OCI-LY3 (cell line): ENCODE data around the gene CYP24A1.

Source experiments
- H2AFZ ChIP-seq: fragments of 200-600, 300-600 bp; shearing (Covaris generic); 2 replicates; pipeline ENCODE4 v1.6.0; 2014; ENCODE audit warnings: antibody characterized with exemption, low read depth, low read length
- H3K27ac ChIP-seq: fragments of 200-600, 300-600 bp; sonication (generic); 2 replicates; pipeline ENCODE4 v1.5.1; 2014; ENCODE audit warnings: mild to moderate bottlenecking, low read length, moderate library complexity, mixed read lengths
- H3K27me3 ChIP-seq: fragments of 200-600, 300-600 bp; sonication (generic); 2 replicates; pipeline ENCODE4 v1.6.1; 2014; ENCODE audit warnings: low read depth, low read length, mixed read lengths
- H3K36me3 ChIP-seq: fragments of 200-600, 300-600 bp; sonication (generic); replicated peaks from 2 replicates; pipeline ENCODE3; 2014; ENCODE audit warnings: low read depth, low read length, mixed read lengths
- H3K4me1 ChIP-seq: fragments of 300-600, 200-600 bp; sonication (generic); 2 replicates; pipeline ENCODE4 v1.6.1; 2014; ENCODE audit warnings: low read length, mixed read lengths
- H3K4me2 ChIP-seq: fragments of 200-600, 300-600 bp; sonication (generic); 2 replicates; pipeline ENCODE4 v1.6.1; 2014; ENCODE audit warnings: low read length, mixed read lengths
- H3K4me3 ChIP-seq: fragments of 300-600, 200-600 bp; sonication (generic); 2 replicates; pipeline ENCODE4 v1.5.1; 2014; ENCODE audit warnings: antibody characterized with exemption, mild to moderate bottlenecking, low read length, moderate library complexity
- H3K79me2 ChIP-seq: fragments of 300-600, 200-600 bp; shearing (Covaris generic); 2 replicates; pipeline ENCODE4 v1.6.1; 2014; ENCODE audit warnings: mild to moderate bottlenecking, low read length, mixed read lengths
- H3K9ac ChIP-seq: fragments of 300-600, 200-600 bp; shearing (Covaris generic); 2 replicates; pipeline ENCODE4 v1.6.0; 2014; ENCODE audit warnings: mild to moderate bottlenecking, low read length, moderate library complexity
- H3K9me3 ChIP-seq: fragments of 200-600, 300-600 bp; shearing (Covaris generic); 2 replicates; pipeline ENCODE4 v1.6.1; 2014; ENCODE audit warnings: low read length, mixed read lengths; ENCODE audit not compliant: insufficient read depth
- H4K20me1 ChIP-seq: fragments of 200-600, 300-600 bp; sonication (generic); 2 replicates; pipeline ENCODE4 v1.6.1; 2016; ENCODE audit warnings: low read length, mixed read lengths; ENCODE audit not compliant: insufficient read depth
- EZH2phosphoT487 ChIP-seq: fragments of 200-600 bp; shearing (Covaris generic); IDR thresholded peaks from 2 replicates; pipeline ENCODE4 v1.6.1; 2018; ENCODE audit warnings: antibody characterized with exemption, mixed run types, low read depth
- TF ChIP-seq, protein P1 (sequence below): fragments of 200-600, 300-600 bp; sonication (generic); IDR thresholded peaks from 2 replicates; pipeline ENCODE4 v1.5.1; 2014; ENCODE audit warnings: antibody characterized with exemption, low read length, low read depth

CYP24A1 gene

DNA sequence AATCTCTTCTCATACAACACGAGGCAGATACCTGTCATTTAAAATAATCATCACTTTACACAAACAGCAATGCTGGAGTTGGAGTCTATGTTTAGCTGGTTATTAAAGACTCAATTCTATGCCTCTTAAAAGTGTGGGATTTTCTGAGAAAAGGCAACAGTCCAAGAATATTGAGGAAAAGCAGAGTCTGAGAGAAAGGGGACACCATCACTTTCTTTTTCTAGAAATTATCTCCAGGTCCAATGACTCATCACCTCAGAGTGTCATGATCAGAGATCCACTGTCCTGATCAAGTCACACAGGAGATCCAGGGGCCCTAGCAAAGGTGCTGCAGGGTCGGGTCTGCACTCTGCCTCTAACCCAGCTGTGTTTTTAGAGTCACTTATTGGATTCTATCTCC is 8.0 kb downstream of the CYP24A1 start:
- no peak overlapping the region for H3K9ac ChIP-seq
- H4K20me1 ChIP-seq = no peaks in the 10 kb centered on the region
- H3K4me2 ChIP-seq = no peak overlapping the region
- H3K79me2 ChIP-seq = no peaks in the 10 kb centered on the region
- no peak overlapping the region for H3K27ac ChIP-seq
- TF ChIP-seq, protein P1, sequence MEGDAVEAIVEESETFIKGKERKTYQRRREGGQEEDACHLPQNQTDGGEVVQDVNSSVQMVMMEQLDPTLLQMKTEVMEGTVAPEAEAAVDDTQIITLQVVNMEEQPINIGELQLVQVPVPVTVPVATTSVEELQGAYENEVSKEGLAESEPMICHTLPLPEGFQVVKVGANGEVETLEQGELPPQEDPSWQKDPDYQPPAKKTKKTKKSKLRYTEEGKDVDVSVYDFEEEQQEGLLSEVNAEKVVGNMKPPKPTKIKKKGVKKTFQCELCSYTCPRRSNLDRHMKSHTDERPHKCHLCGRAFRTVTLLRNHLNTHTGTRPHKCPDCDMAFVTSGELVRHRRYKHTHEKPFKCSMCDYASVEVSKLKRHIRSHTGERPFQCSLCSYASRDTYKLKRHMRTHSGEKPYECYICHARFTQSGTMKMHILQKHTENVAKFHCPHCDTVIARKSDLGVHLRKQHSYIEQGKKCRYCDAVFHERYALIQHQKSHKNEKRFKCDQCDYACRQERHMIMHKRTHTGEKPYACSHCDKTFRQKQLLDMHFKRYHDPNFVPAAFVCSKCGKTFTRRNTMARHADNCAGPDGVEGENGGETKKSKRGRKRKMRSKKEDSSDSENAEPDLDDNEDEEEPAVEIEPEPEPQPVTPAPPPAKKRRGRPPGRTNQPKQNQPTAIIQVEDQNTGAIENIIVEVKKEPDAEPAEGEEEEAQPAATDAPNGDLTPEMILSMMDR = no peak
- TF ChIP-seq EZH2phosphoT487 = no peak
- no peaks in the 10 kb centered on the region for H3K36me3 ChIP-seq
- peaks cover 42% of the 10 kb centered on the region for H3K27me3 ChIP-seq
- H3K4me1 ChIP-seq = no peaks in the 10 kb centered on the region
- no peak overlapping the region for H3K4me3 ChIP-seq
- no peaks in the 10 kb centered on the region for H3K9me3 ChIP-seq
- no peak overlapping the region for H2AFZ ChIP-seq

DNA sequence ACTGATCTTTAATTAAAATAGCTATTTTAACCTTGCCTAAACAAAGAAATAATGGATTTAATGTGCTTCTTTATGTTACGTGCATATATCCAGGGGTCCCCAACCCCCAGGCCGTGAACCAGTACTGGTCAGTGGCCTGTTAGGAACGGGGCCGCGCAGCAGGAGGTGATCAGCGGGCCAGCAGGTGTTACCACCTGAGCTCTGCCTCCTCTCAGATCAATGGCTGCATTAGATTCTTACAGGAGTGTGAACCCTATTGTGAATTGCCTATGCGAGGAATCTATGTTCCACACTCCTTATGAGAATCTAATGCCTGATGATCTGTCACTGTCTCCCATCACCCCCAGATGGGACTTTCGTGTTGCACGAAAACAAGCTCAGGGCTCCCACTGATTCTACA is 8.8 kb downstream of the CYP24A1 start:
- H3K36me3 ChIP-seq = no peaks in the 10 kb centered on the region
- H3K4me2 ChIP-seq = no peak overlapping the region
- H3K79me2 ChIP-seq = no peaks in the 10 kb centered on the region
- no peaks in the 10 kb centered on the region for H3K4me1 ChIP-seq
- H3K9ac ChIP-seq = no peak overlapping the region
- no peak overlapping the region for H2AFZ ChIP-seq
- TF ChIP-seq EZH2phosphoT487 = no peak
- TF ChIP-seq, protein P1 = no peak
- H3K27ac ChIP-seq = no peak overlapping the region
- H3K4me3 ChIP-seq = no peak overlapping the region
- no peaks in the 10 kb centered on the region for H3K9me3 ChIP-seq
- H3K27me3 ChIP-seq = peaks cover 34% of the 10 kb centered on the region
- no peaks in the 10 kb centered on the region for H4K20me1 ChIP-seq

DNA sequence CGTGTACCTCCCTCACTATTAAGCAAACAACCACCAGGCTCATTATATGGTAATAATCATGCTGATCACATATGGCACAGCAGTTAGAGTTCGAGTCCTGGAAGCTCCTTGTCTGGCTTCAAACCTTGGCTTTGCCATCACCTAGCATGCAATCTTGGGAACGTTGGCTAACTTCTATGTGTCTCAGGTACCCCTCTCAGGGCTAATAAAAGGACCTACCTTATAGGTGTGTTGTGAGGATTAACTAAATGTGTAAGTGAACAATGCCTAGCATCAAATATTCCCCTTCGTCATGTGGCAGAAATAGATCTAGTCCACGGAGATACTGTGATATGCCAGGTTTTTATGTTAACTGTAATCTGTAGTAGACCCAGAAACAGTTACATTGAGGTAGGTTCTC is 10.4 kb downstream of the CYP24A1 start:
- no peaks in the 10 kb centered on the region for H3K36me3 ChIP-seq
- peaks cover 22% of the 10 kb centered on the region for H3K27me3 ChIP-seq
- H3K27ac ChIP-seq = no peak overlapping the region
- no peaks in the 10 kb centered on the region for H3K9me3 ChIP-seq
- no peak overlapping the region for H2AFZ ChIP-seq
- H4K20me1 ChIP-seq = no peaks in the 10 kb centered on the region
- no peak overlapping the region for H3K4me3 ChIP-seq
- H3K79me2 ChIP-seq = no peaks in the 10 kb centered on the region
- TF ChIP-seq EZH2phosphoT487 = no peak
- TF ChIP-seq, protein P1 = no peak
- no peak overlapping the region for H3K4me2 ChIP-seq
- no peak overlapping the region for H3K9ac ChIP-seq
- no peaks in the 10 kb centered on the region for H3K4me1 ChIP-seq

DNA sequence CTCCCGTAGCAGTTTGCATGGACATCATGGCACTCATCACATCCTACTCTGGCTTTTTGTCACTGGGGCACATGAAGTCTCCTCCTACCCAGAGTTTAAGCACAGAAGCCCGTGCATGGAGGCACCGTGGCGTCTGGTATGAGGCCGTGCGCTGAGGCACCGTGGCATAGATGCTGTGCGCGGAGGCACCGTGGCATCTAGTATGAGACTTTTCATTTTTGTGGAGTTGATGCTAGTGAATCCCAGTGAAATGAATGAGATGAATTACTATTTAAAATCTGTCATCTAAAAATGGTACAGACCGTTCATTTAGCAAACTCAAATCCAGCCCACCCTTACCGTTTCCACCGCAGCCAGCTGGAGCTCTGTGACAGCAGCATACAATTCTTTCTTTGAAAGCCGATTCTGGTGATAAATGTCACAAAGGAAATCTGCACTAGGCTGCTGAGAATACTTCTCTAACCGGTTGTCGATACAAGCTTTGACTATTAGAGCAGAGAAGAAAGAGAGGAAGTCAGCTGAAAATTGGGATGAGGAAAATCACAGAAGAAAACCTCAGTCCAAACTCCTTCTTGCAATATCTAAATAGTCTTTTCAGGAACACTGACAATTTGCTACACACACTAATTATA is 11.3 kb downstream of the CYP24A1 start:
- H2AFZ ChIP-seq = no peak overlapping the region
- TF ChIP-seq, protein P1 = no peak
- TF ChIP-seq EZH2phosphoT487 = no peak

More for the DNA sequence above, 11.3 kb downstream of the CYP24A1 start:
- no peak overlapping the region for H3K4me3 ChIP-seq
- H3K27ac ChIP-seq = no peak overlapping the region
- H3K79me2 ChIP-seq = no peaks in the 10 kb centered on the region
- no peak overlapping the region for H3K4me2 ChIP-seq
- no peaks in the 10 kb centered on the region for H3K36me3 ChIP-seq
- no peaks in the 10 kb centered on the region for H4K20me1 ChIP-seq
- H3K27me3 ChIP-seq = peaks cover 25% of the 10 kb centered on the region
- no peaks in the 10 kb centered on the region for H3K4me1 ChIP-seq
- H3K9me3 ChIP-seq = no peaks in the 10 kb centered on the region
- H3K9ac ChIP-seq = no peak overlapping the region
